ENCODE measurements around the gene THADA.
"Not testable (repeated sequence)": the region's sequence is repeated elsewhere in the genome, so short reads cannot be mapped to it uniquely, and the experiment has no call there.

The THADA gene, protein sequence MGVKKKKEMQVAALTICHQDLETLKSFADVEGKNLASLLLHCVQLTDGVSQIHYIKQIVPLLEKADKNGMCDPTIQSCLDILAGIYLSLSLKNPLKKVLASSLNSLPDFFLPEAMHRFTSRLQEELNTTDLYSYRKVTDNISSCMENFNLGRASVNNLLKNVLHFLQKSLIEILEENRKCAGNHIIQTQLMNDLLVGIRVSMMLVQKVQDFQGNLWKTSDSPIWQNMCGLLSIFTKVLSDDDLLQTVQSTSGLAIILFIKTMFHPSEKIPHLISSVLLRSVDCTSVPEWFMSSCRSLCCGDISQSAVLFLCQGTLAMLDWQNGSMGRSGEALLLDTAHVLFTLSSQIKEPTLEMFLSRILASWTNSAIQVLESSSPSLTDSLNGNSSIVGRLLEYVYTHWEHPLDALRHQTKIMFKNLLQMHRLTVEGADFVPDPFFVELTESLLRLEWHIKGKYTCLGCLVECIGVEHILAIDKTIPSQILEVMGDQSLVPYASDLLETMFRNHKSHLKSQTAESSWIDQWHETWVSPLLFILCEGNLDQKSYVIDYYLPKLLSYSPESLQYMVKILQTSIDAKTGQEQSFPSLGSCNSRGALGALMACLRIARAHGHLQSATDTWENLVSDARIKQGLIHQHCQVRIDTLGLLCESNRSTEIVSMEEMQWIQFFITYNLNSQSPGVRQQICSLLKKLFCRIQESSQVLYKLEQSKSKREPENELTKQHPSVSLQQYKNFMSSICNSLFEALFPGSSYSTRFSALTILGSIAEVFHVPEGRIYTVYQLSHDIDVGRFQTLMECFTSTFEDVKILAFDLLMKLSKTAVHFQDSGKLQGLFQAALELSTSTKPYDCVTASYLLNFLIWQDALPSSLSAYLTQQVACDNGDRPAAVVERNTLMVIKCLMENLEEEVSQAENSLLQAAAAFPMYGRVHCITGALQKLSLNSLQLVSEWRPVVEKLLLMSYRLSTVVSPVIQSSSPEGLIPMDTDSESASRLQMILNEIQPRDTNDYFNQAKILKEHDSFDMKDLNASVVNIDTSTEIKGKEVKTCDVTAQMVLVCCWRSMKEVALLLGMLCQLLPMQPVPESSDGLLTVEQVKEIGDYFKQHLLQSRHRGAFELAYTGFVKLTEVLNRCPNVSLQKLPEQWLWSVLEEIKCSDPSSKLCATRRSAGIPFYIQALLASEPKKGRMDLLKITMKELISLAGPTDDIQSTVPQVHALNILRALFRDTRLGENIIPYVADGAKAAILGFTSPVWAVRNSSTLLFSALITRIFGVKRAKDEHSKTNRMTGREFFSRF (N-terminal part only)

DNA sequence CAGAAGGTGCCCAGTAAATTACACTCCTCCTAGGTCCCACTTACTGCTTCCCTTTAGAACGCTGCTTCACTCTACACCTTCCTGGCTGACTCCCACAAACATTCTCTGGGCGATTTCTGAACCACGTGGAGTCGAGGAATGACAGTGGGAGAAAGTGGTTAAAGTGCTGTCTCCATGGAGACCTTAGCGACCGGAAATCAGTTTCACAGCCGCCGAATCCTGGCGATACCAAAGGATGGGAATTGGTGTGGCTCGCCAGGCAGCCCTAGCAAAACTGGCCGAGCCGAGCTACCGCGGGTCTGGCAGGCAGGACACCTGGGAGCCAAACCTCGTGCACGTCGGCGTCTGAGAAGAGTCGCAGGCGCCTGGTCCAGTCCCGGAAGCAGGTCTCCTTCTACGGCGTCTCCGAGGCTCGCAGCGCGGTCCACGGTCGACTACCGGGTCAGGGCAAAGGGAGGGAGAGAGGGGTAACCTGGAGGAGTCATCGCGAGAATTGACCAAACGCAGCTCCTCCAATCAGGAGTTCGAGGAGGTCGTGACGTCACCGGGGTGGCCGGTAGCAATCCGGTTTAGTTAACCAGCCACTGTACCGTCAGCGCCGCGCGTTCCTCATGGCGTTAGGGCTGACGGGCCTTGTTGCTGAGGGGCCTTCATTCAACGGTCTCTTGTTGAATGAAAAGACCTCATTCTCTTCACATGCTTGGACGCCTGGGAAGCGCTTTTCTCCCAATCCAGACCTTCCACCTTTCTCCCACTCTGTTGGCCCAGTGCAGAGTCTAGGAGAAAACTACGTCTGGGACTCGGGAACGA lies at the start of gene THADA:
THADA (minus strand) TSS at position 436 of the 810 bp plus-strand sequence. CDS start 3,646 bp downstream, outside the sequence.
- DNase-seq (ENCODE audit: low read depth in 2 of 2): peak; percentile 96 to 97

DNA sequence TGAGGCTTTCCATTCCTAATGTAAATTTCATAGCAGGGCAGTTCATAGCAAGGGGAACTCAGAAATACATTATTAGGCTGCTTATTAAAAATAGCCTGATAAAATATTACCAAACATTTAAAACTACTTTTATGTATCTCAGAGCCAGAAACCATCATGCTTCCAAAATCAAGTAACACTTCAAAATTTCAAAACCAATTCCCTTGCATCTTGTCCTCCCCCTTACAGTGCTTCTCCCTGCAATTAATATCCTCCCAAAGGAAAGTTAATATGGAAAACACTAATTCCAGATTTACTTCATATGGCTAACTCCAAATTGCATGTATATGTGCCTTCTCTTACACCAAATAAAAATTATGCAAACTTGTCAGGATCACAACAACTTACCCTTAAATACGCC lies 47.8 kb upstream of the THADA start:
- no peak for DNase-seq (ENCODE audit: low read depth in 2 of 2)

DNA sequence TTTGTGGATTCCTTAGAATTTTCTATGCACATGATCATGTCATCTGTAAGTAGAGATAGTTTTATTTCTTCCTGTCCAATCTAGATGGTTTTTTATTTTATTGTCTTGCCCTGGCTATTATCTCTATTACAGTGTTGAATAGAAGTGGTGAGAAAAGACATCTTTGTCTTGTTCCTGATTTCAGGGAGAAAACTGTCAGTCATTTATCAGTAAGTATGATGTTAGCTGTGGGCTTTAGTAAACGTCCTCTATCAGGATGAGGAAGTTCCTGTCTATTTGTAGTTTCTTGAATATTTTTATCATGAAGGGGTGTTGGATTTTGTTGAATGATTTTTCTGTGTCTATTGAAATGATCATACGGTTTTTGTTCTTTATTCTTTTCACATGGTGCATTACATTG lies 46.5 kb upstream of the THADA start:
- DNase-seq (ENCODE audit: low read depth in 2 of 2): no peak

DNA sequence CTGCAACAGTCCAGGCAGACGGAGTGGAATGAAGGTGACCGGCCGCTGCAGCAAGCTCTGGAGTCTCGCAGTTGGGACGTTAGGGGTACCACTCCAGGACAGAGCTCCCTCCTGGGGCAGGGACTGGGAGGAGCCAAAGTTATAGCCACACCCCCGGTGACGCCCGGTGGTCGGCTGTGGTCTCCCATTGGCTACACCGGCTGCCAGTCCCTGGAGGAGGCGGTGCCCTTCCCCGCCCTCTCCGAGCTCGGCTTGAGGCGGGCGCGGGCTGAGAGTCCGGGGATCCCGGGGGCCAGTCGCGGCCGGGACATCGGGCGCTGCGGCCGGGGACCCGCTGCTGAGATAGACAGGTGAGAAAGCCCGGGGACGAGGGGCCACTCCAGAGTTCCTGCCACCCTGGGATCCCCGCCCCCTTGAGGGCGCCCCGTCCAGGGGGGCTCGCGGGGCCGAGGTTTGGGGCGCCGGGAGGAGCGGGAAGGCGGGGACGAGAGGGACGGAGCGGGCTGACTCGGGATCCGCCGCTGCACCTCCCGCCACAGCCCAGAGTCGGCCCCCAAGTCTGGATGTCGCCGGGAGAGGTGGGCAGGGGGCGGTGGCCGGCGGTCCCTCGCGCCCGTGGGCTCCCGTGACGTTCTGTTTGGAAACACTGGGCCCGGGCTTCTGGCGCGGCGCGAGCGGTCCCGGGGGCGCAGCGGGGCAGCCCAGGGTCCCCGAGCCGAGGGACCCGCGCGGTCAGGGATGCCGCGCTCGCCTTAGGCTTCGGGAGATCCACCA lies 41.4 kb upstream of the THADA start, which contains the start of gene PLEKHH2:
PLEKHH2 (plus strand) TSS at position 231 of the 774 bp plus-strand sequence. CDS start 7,414 bp downstream, outside the sequence.
- DNase-seq (ENCODE audit: low read depth in 2 of 2): peak; percentile 73

DNA sequence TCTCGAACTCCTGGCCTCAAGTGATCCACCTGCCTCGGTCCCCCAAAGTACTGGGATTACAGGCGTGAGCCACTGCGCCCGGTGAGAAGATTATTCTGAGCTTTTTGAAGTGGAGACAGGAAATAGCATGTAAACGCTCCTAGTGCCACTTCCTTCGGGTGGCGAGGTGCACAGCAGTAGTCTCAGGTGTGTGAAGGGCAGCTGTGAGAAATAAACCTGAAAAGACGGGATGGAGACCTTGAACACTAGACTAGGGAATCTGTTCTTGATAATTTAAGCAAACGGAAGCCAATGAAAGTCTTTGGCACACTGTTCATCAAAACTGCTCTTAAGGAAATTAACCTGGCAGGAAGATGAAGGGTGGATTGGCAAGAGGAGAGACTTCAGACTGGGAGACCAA lies 40.8 kb upstream of the THADA start:
- no peak for DNase-seq (ENCODE audit: low read depth in 2 of 2)

DNA sequence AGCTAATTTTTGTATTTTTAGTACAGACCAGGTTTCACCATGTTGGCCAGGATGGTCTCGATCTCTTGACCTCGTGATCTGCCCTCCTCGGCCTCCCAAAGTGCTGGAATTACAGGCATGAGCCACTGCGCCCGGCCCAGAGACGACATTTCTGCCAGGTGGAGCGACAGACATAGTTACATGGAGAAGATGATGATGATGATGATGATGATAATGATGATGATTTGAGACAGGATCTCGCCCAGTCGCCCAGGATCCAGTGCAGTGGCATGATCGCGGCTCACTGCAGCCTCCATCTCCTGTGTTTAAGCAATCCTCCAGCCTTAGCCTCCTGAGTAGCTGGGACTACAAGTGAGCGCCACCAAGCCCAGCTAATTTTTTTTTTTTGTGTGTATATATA lies 40.3 kb upstream of the THADA start:
- not testable (repeated sequence) for DNase-seq (ENCODE audit: low read depth in 2 of 2)

DNA sequence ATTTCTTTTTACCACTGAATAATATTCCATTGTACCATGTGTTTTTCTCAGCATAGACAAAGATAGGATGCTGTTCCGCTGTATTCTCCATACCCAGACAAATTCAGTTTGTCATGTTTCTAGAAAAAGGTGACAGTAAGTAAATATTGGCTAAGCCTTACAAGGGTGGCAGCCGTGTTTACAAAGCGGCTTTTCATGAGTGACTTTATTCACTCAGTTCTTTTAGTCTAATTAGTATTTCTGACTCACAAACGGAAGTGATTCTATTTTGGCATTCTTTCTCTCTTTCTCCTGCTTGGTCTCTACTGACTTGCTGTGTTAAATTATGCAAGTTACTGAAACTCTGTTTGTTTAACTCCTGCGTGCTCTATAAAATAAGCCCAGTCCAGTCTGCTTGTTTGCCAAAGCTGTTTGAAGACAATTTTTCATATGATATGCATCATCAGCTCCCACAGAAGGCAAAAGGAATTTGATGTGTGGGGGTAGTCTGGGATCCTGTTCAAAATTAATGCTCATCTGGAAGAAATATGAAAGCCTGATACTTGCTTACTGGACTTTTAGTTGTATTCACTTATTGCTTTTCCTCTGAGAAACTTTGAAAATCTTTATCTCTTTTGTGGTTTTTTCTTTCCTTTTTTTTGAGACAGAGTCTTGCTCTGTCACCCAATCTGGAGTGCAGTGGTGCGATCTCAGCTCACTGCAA lies 38.9 kb upstream of the THADA start:
- no peak for DNase-seq (ENCODE audit: low read depth in 2 of 2)

DNA sequence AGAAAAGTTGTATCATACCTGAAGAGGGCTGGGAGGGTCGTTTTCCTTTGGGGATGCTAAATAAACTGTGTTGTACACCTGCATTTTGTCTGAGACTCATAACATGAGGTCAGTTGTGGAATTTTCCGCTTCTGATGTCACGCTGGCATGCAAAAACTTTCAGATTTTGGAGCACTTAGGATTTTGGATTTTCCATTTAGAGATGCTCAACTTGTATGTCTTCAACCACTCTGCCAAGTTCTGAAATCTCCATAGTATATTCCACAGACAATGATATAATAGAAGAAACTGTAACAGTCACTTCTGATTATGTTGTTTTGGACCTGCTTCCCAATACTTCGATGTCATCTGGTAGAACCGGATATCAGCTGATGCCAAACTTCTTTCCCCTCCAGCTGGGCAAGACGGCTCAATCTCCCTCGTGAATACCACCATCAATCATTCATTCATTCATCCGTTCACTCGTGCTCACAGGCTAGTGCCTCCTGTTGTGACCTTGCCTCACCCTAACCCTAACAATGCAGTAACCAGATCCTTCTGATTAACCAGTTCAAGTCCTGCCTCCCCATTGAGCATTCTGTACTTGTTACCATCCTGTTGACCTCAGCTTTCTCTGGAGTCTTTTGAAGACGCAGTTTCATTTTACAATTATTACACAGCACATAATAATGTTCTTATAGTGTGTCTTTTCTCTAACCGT lies 35.9 kb upstream of the THADA start:
- DNase-seq (ENCODE audit: low read depth in 2 of 2): no peak

DNA sequence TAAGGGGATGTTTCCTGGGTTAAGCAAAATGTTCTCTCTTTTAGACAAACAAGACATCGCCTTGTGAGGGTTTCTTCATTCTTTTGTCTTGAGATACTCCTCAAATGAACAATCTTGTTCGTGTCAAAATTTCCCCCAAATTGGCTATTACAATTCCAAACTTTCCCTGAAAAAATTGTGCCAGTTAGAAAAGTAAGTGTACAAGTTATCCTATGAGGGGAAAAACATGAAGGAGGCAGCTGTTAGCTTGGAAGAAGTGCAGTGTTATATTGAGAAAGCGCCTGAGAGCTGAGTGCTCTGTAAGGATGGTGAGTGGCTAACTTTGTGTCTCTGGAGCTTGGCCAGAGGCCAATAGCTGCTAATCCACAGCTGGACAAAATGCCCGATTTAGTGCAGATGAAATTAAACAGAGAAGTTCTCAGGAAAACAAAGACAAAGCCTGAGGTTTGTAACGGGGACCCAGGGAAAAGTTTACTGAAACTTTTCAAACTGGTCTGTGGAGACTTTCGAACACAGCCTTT lies 27.2 kb upstream of the THADA start:
- no peak for DNase-seq (ENCODE audit: low read depth in 2 of 2)

DNA sequence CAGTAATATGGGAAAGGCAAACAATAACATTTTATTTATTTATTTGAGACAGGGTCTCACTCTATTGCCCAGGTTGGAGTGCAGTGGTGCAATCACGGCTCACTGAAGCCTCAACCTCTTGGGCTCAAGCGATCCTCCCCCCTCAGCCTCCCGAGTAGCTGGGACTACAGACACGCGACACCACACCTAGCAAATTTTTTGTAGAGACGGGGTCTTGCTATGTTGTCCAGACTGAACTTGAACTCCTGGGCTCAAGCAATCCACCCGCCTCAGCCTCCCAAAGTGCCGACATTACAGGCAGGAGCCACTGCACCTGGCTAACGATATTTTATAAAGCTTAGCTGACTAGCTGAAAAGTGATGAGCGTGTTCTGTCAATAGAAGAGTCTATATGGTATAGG lies 23.7 kb upstream of the THADA start:
- no peak for DNase-seq (ENCODE audit: low read depth in 2 of 2)

DNA sequence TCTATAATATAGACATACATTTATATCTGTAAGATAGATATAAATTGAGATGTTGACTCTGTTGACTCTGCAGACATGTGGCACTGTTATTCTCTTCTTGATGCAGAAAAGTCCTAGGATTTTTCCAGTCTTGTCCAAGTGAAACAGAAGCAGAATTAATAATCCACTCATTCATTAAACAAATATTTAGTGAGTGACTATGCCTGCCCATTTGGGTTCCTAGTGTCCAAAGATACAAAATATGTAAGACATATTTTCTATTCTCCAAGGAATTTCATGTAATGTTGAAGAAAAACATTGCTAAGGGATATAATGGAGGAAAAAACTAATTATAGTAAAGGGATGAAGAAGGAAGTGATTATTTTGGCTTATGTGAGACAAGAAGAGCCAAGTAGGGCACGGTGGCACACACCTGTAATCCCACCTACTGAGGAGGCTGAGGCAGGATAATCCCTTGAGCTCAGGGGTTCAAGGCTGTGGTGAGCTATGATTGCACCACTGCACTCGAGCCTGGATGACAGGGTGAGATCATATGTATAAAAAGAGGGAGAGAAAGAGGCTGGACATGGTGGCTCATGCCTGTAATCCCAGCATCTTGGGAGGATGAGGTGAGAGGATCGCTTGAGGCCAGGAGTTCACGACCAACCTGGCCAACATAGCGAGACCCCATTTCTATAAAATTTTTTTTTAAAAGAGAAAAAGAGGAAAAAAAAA lies 21.3 kb upstream of the THADA start:
- no peak for DNase-seq (ENCODE audit: low read depth in 2 of 2)

DNA sequence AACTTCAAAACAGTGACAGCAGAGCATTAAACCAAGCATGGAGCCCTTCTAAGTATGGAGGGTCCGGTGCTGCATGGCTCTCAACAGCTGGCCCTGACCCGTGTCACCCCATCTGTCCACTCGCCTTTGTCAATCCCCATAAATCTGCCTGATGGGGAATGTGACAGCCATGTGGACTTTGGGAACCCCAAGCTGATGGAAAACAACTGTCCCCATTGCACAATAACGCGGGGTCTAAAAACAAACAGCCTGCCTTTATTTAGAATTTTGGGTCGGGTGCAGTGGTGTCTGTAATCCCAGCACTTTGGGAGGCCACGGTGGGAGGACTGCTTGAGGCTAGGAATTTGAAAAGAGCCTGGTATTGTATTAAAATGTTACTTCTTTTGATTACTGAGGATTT lies 17.1 kb upstream of the THADA start:
- DNase-seq (ENCODE audit: low read depth in 2 of 2): no peak

DNA sequence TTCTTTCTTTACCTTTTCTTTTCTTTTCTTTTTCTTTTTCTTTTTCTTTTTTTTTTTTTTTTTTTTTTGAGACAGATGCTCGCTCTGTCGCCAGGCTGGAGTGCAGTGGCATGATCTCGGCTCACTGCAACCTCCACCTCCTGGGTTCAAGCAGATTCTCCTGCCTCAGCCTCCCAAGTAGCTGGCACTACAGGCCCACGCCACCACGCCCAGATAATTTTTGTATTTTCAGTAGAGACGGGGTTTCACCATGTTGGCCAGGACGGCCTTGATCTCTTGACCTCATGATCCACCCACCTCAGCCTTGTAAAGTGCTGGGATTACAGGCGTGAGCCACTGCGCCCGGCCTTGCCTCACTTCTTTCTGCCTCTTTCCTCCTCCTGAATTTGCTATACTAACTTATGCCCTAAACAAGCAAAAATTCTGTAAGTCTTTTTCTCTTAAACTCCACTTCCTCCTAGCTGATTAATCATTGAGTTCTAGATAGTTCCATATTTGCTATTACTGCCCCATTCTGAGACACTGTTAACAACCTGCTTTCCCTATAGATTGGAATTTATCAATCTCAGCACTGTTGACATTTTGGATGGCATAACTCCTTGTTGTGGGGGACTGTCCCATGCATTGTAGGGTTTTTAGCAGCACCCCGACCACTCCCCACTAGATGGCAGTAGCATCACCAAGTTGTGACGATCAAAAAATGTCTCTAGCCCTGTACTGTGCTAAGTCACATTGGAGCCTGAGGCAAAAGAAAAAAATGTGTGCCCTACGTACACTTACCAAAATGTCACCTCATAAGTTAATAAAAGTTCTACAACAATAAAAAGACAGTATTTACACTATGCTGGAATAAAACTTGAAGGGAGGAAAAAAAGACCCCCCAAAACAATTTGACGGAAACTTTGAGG lies 16.4 kb upstream of the THADA start:
- DNase-seq (ENCODE audit: low read depth in 2 of 2): peak; percentile 47 to 52

DNA sequence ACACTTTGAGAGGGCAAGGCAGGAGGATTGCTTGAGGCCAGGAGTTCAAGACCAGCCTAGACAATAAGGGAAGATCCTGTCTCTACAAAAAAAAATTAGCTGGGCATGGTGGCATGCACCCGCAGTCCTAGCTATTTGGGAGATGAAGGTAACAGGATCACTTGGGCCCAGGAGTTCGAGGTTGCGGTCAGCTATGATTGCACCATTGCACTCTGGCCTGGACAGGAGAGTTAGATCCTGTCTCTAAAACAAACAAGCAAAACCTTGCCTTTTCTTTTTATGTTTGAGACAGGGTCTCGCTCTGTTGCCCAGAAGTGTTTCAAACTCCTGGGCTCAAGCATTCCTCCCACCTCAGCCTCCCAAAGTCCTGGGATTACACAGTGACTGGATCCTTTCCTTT lies 14.5 kb upstream of the THADA start:
- DNase-seq (ENCODE audit: low read depth in 2 of 2): no peak

DNA sequence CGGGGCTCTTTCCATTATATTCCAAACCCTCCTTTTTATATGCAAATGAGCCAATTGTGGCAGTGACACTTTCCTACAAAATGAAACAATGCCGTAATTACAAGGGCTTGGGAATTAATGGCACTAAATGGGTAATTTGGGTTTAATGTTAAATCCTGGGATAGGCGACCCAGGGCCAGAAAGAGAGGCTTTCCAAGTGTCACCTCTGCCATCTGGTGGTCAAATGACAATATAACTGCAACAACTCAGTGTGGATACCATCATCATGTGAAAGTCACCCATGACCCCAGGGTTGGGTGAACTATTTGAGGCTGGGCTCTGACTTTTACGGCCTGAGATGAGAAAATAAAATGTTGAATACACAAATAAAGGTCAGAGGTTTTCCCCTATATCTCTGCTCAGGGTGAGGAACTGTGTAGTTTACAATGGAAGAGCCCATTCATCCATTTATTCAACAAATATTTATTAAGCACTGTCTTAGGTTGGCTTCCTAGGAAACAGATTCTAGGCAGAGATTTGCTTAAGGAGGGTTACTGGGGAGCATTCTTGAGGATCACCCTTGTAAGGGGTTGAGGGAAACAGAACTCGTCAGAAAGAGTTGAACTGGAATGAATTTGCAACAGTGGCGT lies 13.6 kb upstream of the THADA start:
- DNase-seq (ENCODE audit: low read depth in 2 of 2): no peak

DNA sequence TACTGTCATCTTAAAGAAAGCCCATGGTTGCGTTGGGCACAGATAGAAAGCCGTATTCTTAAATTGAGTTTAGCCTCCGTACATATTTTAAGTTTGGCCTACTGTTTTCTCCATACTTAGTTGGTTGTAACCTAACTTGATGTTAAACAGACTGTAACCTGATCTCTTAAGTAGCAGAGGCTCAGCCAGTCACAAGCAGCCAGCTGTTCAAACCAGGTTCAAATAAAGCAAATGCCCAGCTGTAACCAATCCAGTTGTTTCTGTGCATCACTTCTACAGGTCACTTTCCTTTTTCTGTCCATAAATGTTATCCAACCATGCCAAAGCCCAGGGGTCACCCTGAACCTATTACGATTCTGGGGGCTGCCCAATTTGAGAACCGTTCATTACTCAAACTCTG lies 10.0 kb upstream of the THADA start:
- DNase-seq (ENCODE audit: low read depth in 2 of 2): no peak

Data from stimulated activated CD8-positive, alpha-beta memory T cell treated with anti-CD3 and anti-CD28 coated beads, Interleukin-7, amount 100 ng/mL, for 4 hours (primary cell).